Gastroesophageal sphincter (tissue), 3 donors: Measurements from ENCODE around the gene CACNA1D.

Source experiments
- CTCF ChIP-seq, 4 experiments: fragments of 200-600 bp in 2 of 4; fragments of 450-650 bp in 2 of 4; sonication (generic) in 1 of 4; IDR thresholded peaks; one replicate each; pipeline ENCODE4 v1.5.1; 2017 to 2019; ENCODE audit warnings: antibody characterized with exemption in 4 of 4, mild to moderate bottlenecking in 2 of 4, moderate library complexity in 2 of 4
- POLR2AphosphoS5 ChIP-seq: sonication (generic); formaldehyde crosslinking; IDR thresholded peaks from one replicate; pipeline ENCODE4 v1.6.1; 2017; ENCODE audit warnings: antibody characterized with exemption

GRCh38 chr3:53555068-53555588 lies 60.7 kb downstream of the CACNA1D start:
- TF ChIP-seq CTCF (IDR thresholded peaks at IDR 0.05) (no peak), POLR2AphosphoS5 (no peak)
